WTC11 (cell line): ENCODE data around the gene HIPK2.

ENCODE experiments used
- CTCF ChIP-seq: fragments of 200-600 bp; IDR thresholded peaks from 2 replicates; pipeline ENCODE4 v1.8.0; 2022; ENCODE audit warnings: antibody characterized with exemption
- TEAD4 ChIP-seq: sonication (generic); formaldehyde crosslinking; IDR thresholded peaks from 2 replicates; pipeline ENCODE4 v1.8.0; 2022; ENCODE audit warnings: mild to moderate bottlenecking, missing genetic modification reagents
- ZBTB43 ChIP-seq: sonication (generic); formaldehyde crosslinking; IDR thresholded peaks from 2 replicates; pipeline ENCODE4 v1.8.1; 2023; ENCODE audit warnings: mild to moderate bottlenecking, missing genetic modification reagents
- ZNF121 ChIP-seq: sonication (generic); formaldehyde crosslinking; IDR thresholded peaks from 2 replicates; pipeline ENCODE4 v1.8.0; 2023; ENCODE audit warnings: missing genetic modification reagents

- no peak for TF ChIP-seq ZBTB43 (CRISPR knock-in tag)
- no peak for TF ChIP-seq TEAD4 (CRISPR knock-in tag)
- no peak for TF ChIP-seq CTCF
- TF ChIP-seq ZNF121 (CRISPR knock-in tag): no peak
These were observed 75.9 kb downstream of the HIPK2 start for GRCh38 chr7:139701908-139702307.
